ENCODE results near the gene PRR12. TPM values are rescaled to one million over a fixed set of nuclear protein-coding genes. Genes with fewer than 3 reads are reported as not detected.
"Not testable (repeated sequence)": the region's sequence is repeated elsewhere in the genome, so short reads cannot be mapped to it uniquely, and the experiment has no call there.

PRR12 gene
- total RNA-seq, 5 donors from 2014 or later (not counting 1 experiment from before 2014, with no cell fraction given): 50.8 to 81.7 (median 78.8) TPM

DNA sequence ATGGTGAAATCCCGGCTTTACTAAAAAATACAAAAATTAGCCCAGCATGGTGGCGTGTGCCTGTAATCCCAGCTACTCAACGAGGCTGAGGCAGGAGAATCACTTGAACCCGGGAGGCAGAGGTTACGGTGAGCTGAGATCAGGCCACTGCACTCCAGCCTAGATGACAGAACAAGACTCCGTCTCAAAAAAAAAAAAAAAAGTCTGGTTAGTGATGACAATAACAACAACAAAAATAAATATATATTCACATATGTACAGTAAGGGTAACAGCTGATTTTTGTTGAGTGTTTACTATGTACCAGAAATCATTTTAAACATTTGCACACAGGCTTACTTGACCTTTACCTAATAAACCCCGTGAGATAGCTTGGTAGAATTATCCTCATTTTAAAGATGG, 26.0 kb downstream of the PRR12 start:
- DNase-seq (no peak), ATAC-seq (replicated peaks in 1 of 4) (no peak)
- Mint-ChIP-seq H3K4me1 (peaks cover 16 to 17% (median 16%) of the 10 kb centered on the region in 3 donors), H3K27ac (no peak overlapping the region), H3K36me3 (peaks cover 46% of the 10 kb centered on the region), H3K27me3 (no peaks in the 10 kb centered on the region), H3K9me3 (no peaks in the 10 kb centered on the region), H3K4me3 (no peak overlapping the region)
- no peaks in the 10 kb centered on the region for H3K9me3 ChIP-seq
- no peak overlapping the region for H3K4me3 ChIP-seq (ENCODE audit: control insufficient read depth in 1 of 2, extremely low read depth in 1 of 2, low read length in 1 of 2)
- no peaks in the 10 kb centered on the region for H3K27me3 ChIP-seq (replicated peaks in 1 of 2; ENCODE audit: control insufficient read depth in 2 of 2, extremely low read depth in 1 of 2, insufficient read depth in 2 of 2, low read length in 1 of 2)
- WGBS (ENCODE audit: insufficient coverage): 100% methylated on average over 2 of the region's 7 CpGs
- H3K27ac ChIP-seq (ENCODE audit: low read length): no peak overlapping the region
- peaks cover 54 to 71% of the 10 kb centered on the region in 2 donors for H3K36me3 ChIP-seq (ENCODE audit: control insufficient read depth in 2 of 2, extremely low read depth in 1 of 2, insufficient read depth in 1 of 2, low read length in 1 of 2)
- ChIA-PET POLR2A (interaction anchor here in 1 of 2 donors (0.5 kb wide), 1 partner anchor 188 kb away, joined by 5 read pairs; no protein-coding TSS in a partner anchor), CTCF (interaction anchor here in 1 of 2 donors (0.6 to 1.2 kb wide), 3 partner anchors 8 to 63 kb away, joined by 3 to 6 read pairs (median 6); partner anchors contain the start of gene RRAS)
- peaks cover 0 to 31% of the 10 kb centered on the region in 2 experiments for H3K4me1 ChIP-seq (ENCODE audit: control insufficient read depth in 1 of 2, extremely low read depth in 1 of 2, insufficient read depth in 2 of 2, low read length in 2 of 2)

GRCh38 chr19:49617860-49618259, 26.9 kb downstream of the PRR12 start:
- H3K27ac ChIP-seq (ENCODE audit: low read length); H3K27me3 Mint-ChIP-seq; H3K4me3 Mint-ChIP-seq; H3K4me3 ChIP-seq (ENCODE audit: control insufficient read depth in 1 of 2, extremely low read depth in 1 of 2, low read length in 1 of 2); POLR2A ChIA-PET; DNase-seq; H3K27ac Mint-ChIP-seq; H3K9me3 Mint-ChIP-seq; ATAC-seq (replicated peaks in 1 of 4); H3K27me3 ChIP-seq (replicated peaks in 1 of 2; ENCODE audit: control insufficient read depth in 2 of 2, extremely low read depth in 1 of 2, insufficient read depth in 2 of 2, low read length in 1 of 2); H3K9me3 ChIP-seq: not testable (repeated sequence)
- H3K36me3 Mint-ChIP-seq: peaks cover 49% of the 10 kb centered on the region
- 97% methylated on average over 11 of the region's 13 CpGs for WGBS (ENCODE audit: insufficient coverage)
- Histone ChIP-seq H3K4me1 (ENCODE audit: control insufficient read depth in 1 of 2, extremely low read depth in 1 of 2, insufficient read depth in 2 of 2, low read length in 2 of 2) (peaks cover 0 to 22% of the 10 kb centered on the region in 2 experiments), H3K36me3 (ENCODE audit: control insufficient read depth in 2 of 2, extremely low read depth in 1 of 2, insufficient read depth in 1 of 2, low read length in 1 of 2) (peaks cover 57 to 72% of the 10 kb centered on the region in 2 donors)
- peaks cover 12 to 18% (median 12%) of the 10 kb centered on the region in 3 donors for H3K4me1 Mint-ChIP-seq
- CTCF ChIA-PET: interaction anchor here in 1 of 2 donors (1.2 kb wide), 1 partner anchor 22 kb away, joined by 3 read pairs; the partner anchor contains the start of gene RRAS

GRCh38 chr19:49624967-49625910, 34.3 kb downstream of the PRR12 start:
- no peak overlapping the region for H3K4me3 Mint-ChIP-seq
- no peaks in the 10 kb centered on the region for H3K9me3 ChIP-seq
- no peak overlapping the region for H3K27ac ChIP-seq (ENCODE audit: low read length)
- H3K36me3 ChIP-seq (ENCODE audit: control insufficient read depth in 2 of 2, extremely low read depth in 1 of 2, insufficient read depth in 1 of 2, low read length in 1 of 2): peaks cover 9 to 33% of the 10 kb centered on the region in 2 donors
- no peaks in the 10 kb centered on the region for H3K27me3 ChIP-seq (replicated peaks in 1 of 2; ENCODE audit: control insufficient read depth in 2 of 2, extremely low read depth in 1 of 2, insufficient read depth in 2 of 2, low read length in 1 of 2)
- ChIA-PET POLR2A (no interaction called here), CTCF (interaction anchor here in 1 of 2 donors (0.6 kb wide), 1 partner anchor 784 kb away, joined by 6 read pairs; no protein-coding TSS in a partner anchor)
- 96% methylated on average over 12 of the region's 27 CpGs for WGBS (ENCODE audit: insufficient coverage)
- DNase-seq: no peak
- no peaks in the 10 kb centered on the region for H3K9me3 Mint-ChIP-seq
- H3K4me1 Mint-ChIP-seq: peaks cover 0 to 6% (median 0%) of the 10 kb centered on the region in 3 donors
- peaks cover 14% of the 10 kb centered on the region for H3K36me3 Mint-ChIP-seq
- H3K27me3 Mint-ChIP-seq: no peaks in the 10 kb centered on the region
- no peak overlapping the region for H3K4me3 ChIP-seq (ENCODE audit: control insufficient read depth in 1 of 2, extremely low read depth in 1 of 2, low read length in 1 of 2)
- H3K27ac Mint-ChIP-seq: no peak overlapping the region
- H3K4me1 ChIP-seq (ENCODE audit: control insufficient read depth in 1 of 2, extremely low read depth in 1 of 2, insufficient read depth in 2 of 2, low read length in 2 of 2): peaks cover 0 to 4% of the 10 kb centered on the region in 2 experiments
- ATAC-seq (replicated peaks in 1 of 4): no peak

GRCh38 chr19:49626226-49626625, 35.2 kb downstream of the PRR12 start:
- peaks cover 14% of the 10 kb centered on the region for H3K36me3 Mint-ChIP-seq
- WGBS (ENCODE audit: insufficient coverage): no CpG with 5 or more reads among the region's 11 CpGs
- Histone ChIP-seq H3K4me1 (ENCODE audit: control insufficient read depth in 1 of 2, extremely low read depth in 1 of 2, insufficient read depth in 2 of 2, low read length in 2 of 2) (no peaks in the 10 kb centered on the region), H3K36me3 (ENCODE audit: control insufficient read depth in 2 of 2, extremely low read depth in 1 of 2, insufficient read depth in 1 of 2, low read length in 1 of 2) (peaks cover 5 to 28% of the 10 kb centered on the region in 2 donors), H3K9me3 (no peaks in the 10 kb centered on the region), H3K27me3 (replicated peaks in 1 of 2; ENCODE audit: control insufficient read depth in 2 of 2, extremely low read depth in 1 of 2, insufficient read depth in 2 of 2, low read length in 1 of 2) (no peaks in the 10 kb centered on the region), H3K4me3 (ENCODE audit: control insufficient read depth in 1 of 2, extremely low read depth in 1 of 2, low read length in 1 of 2) (no peak overlapping the region), H3K27ac (ENCODE audit: low read length) (no peak overlapping the region)
- POLR2A ChIA-PET: no interaction called here
- no peak overlapping the region for H3K27ac Mint-ChIP-seq
- H3K27me3 Mint-ChIP-seq: no peaks in the 10 kb centered on the region
- H3K9me3 Mint-ChIP-seq: no peaks in the 10 kb centered on the region
- no peak overlapping the region for H3K4me3 Mint-ChIP-seq
- CTCF ChIA-PET: no interaction called here
- DNase-seq (no peak), ATAC-seq (replicated peaks in 1 of 4) (no peak)
- peaks cover 1 to 6% (median 3%) of the 10 kb centered on the region in 3 donors for H3K4me1 Mint-ChIP-seq

DNA sequence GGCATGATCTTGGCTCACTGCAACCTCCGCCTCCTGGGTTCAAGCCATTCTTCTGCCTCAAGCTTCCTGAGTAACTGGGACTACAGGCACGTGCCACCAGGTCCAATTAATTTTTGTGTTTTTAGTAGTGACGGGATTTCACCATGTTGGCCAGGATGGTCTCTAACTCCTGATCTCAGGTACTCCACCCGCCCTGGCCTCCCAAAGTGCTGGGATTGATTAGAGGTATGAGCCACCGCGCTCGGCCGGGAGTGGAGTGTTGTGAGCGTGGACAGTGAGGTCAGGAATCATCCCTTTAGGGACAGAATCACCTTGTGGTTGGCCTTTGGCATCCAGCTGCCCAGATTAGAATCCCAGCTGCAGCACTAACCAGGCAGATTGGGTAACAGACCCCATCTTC, 38.7 kb downstream of the PRR12 start:
- Mint-ChIP-seq H3K4me1 (peaks cover 0 to 4% (median 3%) of the 10 kb centered on the region in 3 donors), H3K27ac (no peak overlapping the region), H3K9me3 (no peaks in the 10 kb centered on the region), H3K4me3 (no peak overlapping the region), H3K36me3 (peaks cover 6% of the 10 kb centered on the region), H3K27me3 (no peaks in the 10 kb centered on the region)
- WGBS (ENCODE audit: insufficient coverage): 95% methylated on average over 7 of the region's 9 CpGs
- POLR2A ChIA-PET: no interaction called here
- ATAC-seq (replicated peaks in 1 of 4) (no peak), DNase-seq (no peak)
- H3K36me3 ChIP-seq (ENCODE audit: control insufficient read depth in 2 of 2, extremely low read depth in 1 of 2, insufficient read depth in 1 of 2, low read length in 1 of 2): peaks cover 0 to 14% of the 10 kb centered on the region in 2 donors
- H3K4me1 ChIP-seq (ENCODE audit: control insufficient read depth in 1 of 2, extremely low read depth in 1 of 2, insufficient read depth in 2 of 2, low read length in 2 of 2): no peaks in the 10 kb centered on the region
- H3K27ac ChIP-seq (ENCODE audit: low read length): no peak overlapping the region
- H3K9me3 ChIP-seq: no peaks in the 10 kb centered on the region
- no peaks in the 10 kb centered on the region for H3K27me3 ChIP-seq (replicated peaks in 1 of 2; ENCODE audit: control insufficient read depth in 2 of 2, extremely low read depth in 1 of 2, insufficient read depth in 2 of 2, low read length in 1 of 2)
- CTCF ChIA-PET: interaction anchor here in 1 of 2 donors (0.7 kb wide), 1 partner anchor 46 kb away, joined by 7 read pairs; no protein-coding TSS in a partner anchor
- no peak overlapping the region for H3K4me3 ChIP-seq (ENCODE audit: control insufficient read depth in 1 of 2, extremely low read depth in 1 of 2, low read length in 1 of 2)

- no peaks in the 10 kb centered on the region for H3K4me1 ChIP-seq (ENCODE audit: control insufficient read depth in 1 of 2, extremely low read depth in 1 of 2, insufficient read depth in 2 of 2, low read length in 2 of 2)
- H3K36me3 ChIP-seq (ENCODE audit: control insufficient read depth in 2 of 2, extremely low read depth in 1 of 2, insufficient read depth in 1 of 2, low read length in 1 of 2): peaks cover 0 to 9% of the 10 kb centered on the region in 2 donors
- Mint-ChIP-seq H3K4me3 (no peak overlapping the region), H3K9me3 (no peaks in the 10 kb centered on the region), H3K36me3 (peaks cover 6% of the 10 kb centered on the region), H3K4me1 (peaks cover 0 to 7% (median 3%) of the 10 kb centered on the region in 3 donors), H3K27me3 (no peaks in the 10 kb centered on the region), H3K27ac (peak overlapping the region; percentile 43 to 55)
- 75% methylated on average over 2 of the region's 9 CpGs for WGBS (ENCODE audit: insufficient coverage)
- no peaks in the 10 kb centered on the region for H3K27me3 ChIP-seq (replicated peaks in 1 of 2; ENCODE audit: control insufficient read depth in 2 of 2, extremely low read depth in 1 of 2, insufficient read depth in 2 of 2, low read length in 1 of 2)
- no peak overlapping the region for H3K4me3 ChIP-seq (ENCODE audit: control insufficient read depth in 1 of 2, extremely low read depth in 1 of 2, low read length in 1 of 2)
- no peak for ATAC-seq (replicated peaks in 1 of 4)
- no peaks in the 10 kb centered on the region for H3K9me3 ChIP-seq
- H3K27ac ChIP-seq (ENCODE audit: low read length): no peak overlapping the region
- POLR2A ChIA-PET: no interaction called here
- DNase-seq: no peak
- CTCF ChIA-PET: interaction anchor here in 1 of 2 donors (0.6 kb wide), 1 partner anchor 83 kb away, joined by 3 read pairs; no protein-coding TSS in a partner anchor
Observed at GRCh38 chr19:49631014-49631588, 40.1 kb downstream of the PRR12 start.
